ENCODE data around the gene SMIM44. TPM values are rescaled to one million over a fixed set of nuclear protein-coding genes. Genes with fewer than 3 reads are reported as not detected.

SMIM44 gene
- total RNA-seq, 3 donors from 2014 or later: not detected

DNA sequence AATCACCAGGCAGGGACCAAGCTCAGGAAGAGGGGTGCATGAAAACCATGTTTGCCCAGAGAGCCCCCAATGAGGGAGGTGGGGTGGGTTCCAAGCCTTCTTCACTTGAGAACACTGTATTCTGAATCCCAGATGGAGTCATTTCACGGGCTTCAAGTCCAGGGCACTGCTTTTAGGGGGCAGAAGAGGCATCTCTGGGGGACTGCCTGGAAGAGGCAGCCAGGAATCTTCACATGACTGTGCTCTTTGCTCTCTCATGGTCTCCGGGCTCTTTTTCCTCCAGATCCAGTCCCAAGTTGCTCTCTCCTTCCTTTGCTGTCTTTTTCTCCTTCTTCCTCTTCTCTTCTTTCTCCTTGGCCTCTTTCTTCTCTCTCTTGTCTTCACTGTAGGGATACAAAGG is 8.6 kb downstream of the SMIM44 start:
- H3K4me3 ChIP-seq: no peak overlapping the region
- H3K9me3 ChIP-seq: no peaks in the 10 kb centered on the region
- intact Hi-C loops (cut with DNase I; ENCODE audit: low total_unique reads): no loop called here
- DNase-seq (ENCODE audit: low spot score in 2 of 2): no peak
- no peaks in the 10 kb centered on the region for H3K27me3 ChIP-seq
- H3K27ac ChIP-seq: no peak overlapping the region
- TF ChIP-seq POLR2A (IDR thresholded peaks at IDR 0.05) (no peak), POLR2AphosphoS5 (IDR thresholded peaks at IDR 0.05) (no peak)
- TF ChIP-seq, protein P1, sequence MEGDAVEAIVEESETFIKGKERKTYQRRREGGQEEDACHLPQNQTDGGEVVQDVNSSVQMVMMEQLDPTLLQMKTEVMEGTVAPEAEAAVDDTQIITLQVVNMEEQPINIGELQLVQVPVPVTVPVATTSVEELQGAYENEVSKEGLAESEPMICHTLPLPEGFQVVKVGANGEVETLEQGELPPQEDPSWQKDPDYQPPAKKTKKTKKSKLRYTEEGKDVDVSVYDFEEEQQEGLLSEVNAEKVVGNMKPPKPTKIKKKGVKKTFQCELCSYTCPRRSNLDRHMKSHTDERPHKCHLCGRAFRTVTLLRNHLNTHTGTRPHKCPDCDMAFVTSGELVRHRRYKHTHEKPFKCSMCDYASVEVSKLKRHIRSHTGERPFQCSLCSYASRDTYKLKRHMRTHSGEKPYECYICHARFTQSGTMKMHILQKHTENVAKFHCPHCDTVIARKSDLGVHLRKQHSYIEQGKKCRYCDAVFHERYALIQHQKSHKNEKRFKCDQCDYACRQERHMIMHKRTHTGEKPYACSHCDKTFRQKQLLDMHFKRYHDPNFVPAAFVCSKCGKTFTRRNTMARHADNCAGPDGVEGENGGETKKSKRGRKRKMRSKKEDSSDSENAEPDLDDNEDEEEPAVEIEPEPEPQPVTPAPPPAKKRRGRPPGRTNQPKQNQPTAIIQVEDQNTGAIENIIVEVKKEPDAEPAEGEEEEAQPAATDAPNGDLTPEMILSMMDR (IDR thresholded peaks at IDR 0.05): no peak
- peaks cover 0 to 3% of the 10 kb centered on the region in 2 donors for H3K4me1 ChIP-seq
- H3K36me3 ChIP-seq: no peaks in the 10 kb centered on the region

DNA sequence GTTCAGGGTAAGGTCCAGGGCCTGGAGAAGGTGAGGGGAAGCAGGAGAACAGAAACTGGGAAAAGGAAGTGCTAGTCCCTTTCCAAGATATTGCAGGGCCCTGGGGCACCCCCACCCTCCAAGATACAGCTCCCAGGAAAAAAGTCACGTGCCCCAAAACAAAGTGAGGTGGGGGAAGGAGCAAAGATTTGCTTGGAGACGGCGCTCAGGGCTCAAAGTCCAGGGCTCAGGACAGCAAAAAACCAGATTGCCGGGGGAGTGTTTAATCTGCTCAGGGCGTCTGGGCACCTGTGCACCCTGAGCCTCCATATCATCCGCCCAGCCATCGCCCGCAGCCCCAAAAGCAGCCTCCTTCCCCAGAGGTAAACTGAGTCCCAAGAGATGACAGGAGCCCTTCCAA is 9.2 kb downstream of the SMIM44 start:
- Histone ChIP-seq H3K4me3 (no peak overlapping the region), H3K27me3 (no peaks in the 10 kb centered on the region), H3K9me3 (no peaks in the 10 kb centered on the region), H3K4me1 (peaks cover 0 to 3% of the 10 kb centered on the region in 2 donors), H3K36me3 (no peaks in the 10 kb centered on the region), H3K27ac (no peak overlapping the region)
- DNase-seq (ENCODE audit: low spot score in 2 of 2): no peak
- intact Hi-C loops (cut with DNase I; ENCODE audit: low total_unique reads): no loop called here
- TF ChIP-seq POLR2A (IDR thresholded peaks at IDR 0.05) (no peak), POLR2AphosphoS5 (IDR thresholded peaks at IDR 0.05) (no peak)
- TF ChIP-seq, protein P1 (IDR thresholded peaks at IDR 0.05): no peak

DNA sequence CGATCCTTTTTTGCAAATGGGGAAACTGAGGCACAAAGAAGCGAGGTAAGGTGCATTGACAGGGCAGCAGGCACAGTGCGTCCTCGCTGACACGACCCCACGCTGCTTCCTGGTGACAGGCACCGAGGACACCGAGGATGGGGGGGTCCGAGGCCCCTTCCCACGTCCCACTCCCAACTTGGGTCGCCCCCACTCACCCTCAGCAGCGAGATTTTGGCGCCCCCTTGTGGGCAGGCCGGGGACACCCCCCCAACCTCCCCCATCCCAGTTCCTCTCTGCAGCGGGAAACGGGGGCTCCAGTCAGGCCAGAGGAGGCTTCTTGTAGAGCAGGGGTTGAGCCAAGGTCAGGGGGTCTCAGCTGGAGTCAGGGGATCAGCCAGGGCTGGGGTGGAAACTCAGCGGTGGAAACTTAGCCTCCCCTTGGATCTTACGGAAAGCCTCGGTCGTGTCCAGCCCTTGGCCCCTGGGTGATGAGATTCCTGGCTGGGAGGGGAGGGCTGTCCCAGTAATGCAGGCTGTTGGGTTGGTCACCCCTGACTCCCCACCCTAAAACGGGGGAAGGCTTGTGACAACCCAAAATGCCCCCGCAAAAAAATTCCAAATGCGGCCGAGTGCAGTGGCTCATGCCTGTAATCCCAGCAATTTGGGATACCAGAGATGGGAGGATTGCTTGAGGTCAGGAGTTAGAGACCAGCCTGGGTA is 11.1 kb downstream of the SMIM44 start:
- TF ChIP-seq, protein P1 (IDR thresholded peaks at IDR 0.05): peak; percentile 79 to 85 (median 82)
- TF ChIP-seq POLR2A (IDR thresholded peaks at IDR 0.05) (no peak), POLR2AphosphoS5 (IDR thresholded peaks at IDR 0.05) (no peak)
- no peaks in the 10 kb centered on the region for H3K9me3 ChIP-seq
- DNase-seq (ENCODE audit: low spot score in 2 of 2): no peak
- no peaks in the 10 kb centered on the region for H3K27me3 ChIP-seq
- H3K27ac ChIP-seq: no peak overlapping the region
- peaks cover 0 to 3% of the 10 kb centered on the region in 2 donors for H3K4me1 ChIP-seq
- no peak overlapping the region for H3K4me3 ChIP-seq
- intact Hi-C loops (cut with DNase I; ENCODE audit: low total_unique reads): no loop called here
- H3K36me3 ChIP-seq: no peaks in the 10 kb centered on the region

- no peaks in the 10 kb centered on the region for H3K36me3 ChIP-seq
- H3K4me1 ChIP-seq: peaks cover 0 to 3% of the 10 kb centered on the region in 2 donors
- no peaks in the 10 kb centered on the region for H3K9me3 ChIP-seq
- H3K27ac ChIP-seq: peak overlapping the region in 1 of 2 donors; percentile 32
- no peak for DNase-seq (ENCODE audit: low spot score in 2 of 2)
- no peak for TF ChIP-seq POLR2A (IDR thresholded peaks at IDR 0.05)
- no peak overlapping the region for H3K4me3 ChIP-seq
- no peaks in the 10 kb centered on the region for H3K27me3 ChIP-seq
- intact Hi-C loops (cut with DNase I; ENCODE audit: low total_unique reads): no loop called here
Measured at GRCh38 chr19:3470500-3471128, 12.6 kb downstream of the SMIM44 start.

GRCh38 chr19:3469638-3470499 is 13.4 kb downstream of the SMIM44 start:
- TF ChIP-seq, protein P1 (IDR thresholded peaks at IDR 0.05): no peak
- TF ChIP-seq POLR2AphosphoS5 (IDR thresholded peaks at IDR 0.05) (no peak), POLR2A (IDR thresholded peaks at IDR 0.05) (no peak)
- Histone ChIP-seq H3K27me3 (no peaks in the 10 kb centered on the region), H3K4me3 (no peak overlapping the region), H3K4me1 (peaks cover 0 to 3% of the 10 kb centered on the region in 2 donors), H3K36me3 (no peaks in the 10 kb centered on the region), H3K9me3 (no peaks in the 10 kb centered on the region), H3K27ac (peak overlapping the region; percentile 32 to 55)
- no peak for DNase-seq (ENCODE audit: low spot score in 2 of 2)
- intact Hi-C loops (cut with DNase I; ENCODE audit: low total_unique reads): loop anchor here (10.0 kb wide), 1 partner anchor 145 kb away; no protein-coding TSS in a partner anchor
